Mammary epithelial cell (primary cell): ENCODE data around the gene MAST4.

Source experiments
- CTCF ChIP-seq, 2 donors: IDR thresholded peaks in 1 of 2; conservative IDR thresholded peaks in 1 of 2; 2 replicates each; pipeline ENCODE4 v1.5.1; 2011 to 2012; ENCODE audit warnings: inconsistent platforms in 2 of 2, low read length in 2 of 2, mild to moderate bottlenecking in 2 of 2, control low read depth in 1 of 2, low read depth in 1 of 2; ENCODE audit not compliant: insufficient read depth in 1 of 2; ENCODE audit errors: extremely low read depth in 1 of 2
- EZH2 ChIP-seq: IDR thresholded peaks from 2 replicates; pipeline ENCODE4 v1.6.1; 2012; ENCODE audit warnings: low read length, inconsistent platforms, borderline replicate concordance

- TF ChIP-seq CTCF (conservative IDR thresholded peaks at IDR 0.05 in 1 of 2, IDR thresholded peaks at IDR 0.05 in 1 of 2; ENCODE audit: extremely low read depth in 1 of 2, insufficient read depth in 1 of 2, low read depth in 1 of 2, low read length in 2 of 2) (no peak), EZH2 (no peak)
Measured at GRCh38 chr5:66620711-66621110, 24.5 kb downstream of the MAST4 start.
